ENCODE results near the gene KCNQ4.

KCNQ4 gene

GRCh38 chr1:40783001-40783905 lies at the start of gene KCNQ4:
Gene KCNQ4, plus strand, starts transcription at chr1:40783787. Its CDS starts 307 bp downstream, at chr1:40784094.
- DNase-seq, result no peak

GRCh38 chr1:40734882-40735628 lies 48.5 kb upstream of the KCNQ4 start:
- DNase-seq, result no peak

GRCh38 chr1:40736085-40736531 lies 47.5 kb upstream of the KCNQ4 start:
- DNase-seq, result peak; percentile 51

GRCh38 chr1:40738831-40739230 lies 44.8 kb upstream of the KCNQ4 start:
- DNase-seq, result no peak

GRCh38 chr1:40739455-40740008 lies 44.1 kb upstream of the KCNQ4 start:
- no peak for DNase-seq

- no peak for DNase-seq
Measured at GRCh38 chr1:40740039-40740996, 43.3 kb upstream of the KCNQ4 start.

- no peak for DNase-seq
Measured at GRCh38 chr1:40740997-40741736, 42.4 kb upstream of the KCNQ4 start.

- DNase-seq, result no peak
Measured at GRCh38 chr1:40742363-40743061, 41.1 kb upstream of the KCNQ4 start.

- no peak for DNase-seq
Measured at GRCh38 chr1:40743452-40743851, 40.1 kb upstream of the KCNQ4 start.

- DNase-seq, result no peak
Measured at GRCh38 chr1:40743860-40744259, 39.7 kb upstream of the KCNQ4 start.

GRCh38 chr1:40745176-40745575 lies 38.4 kb upstream of the KCNQ4 start:
- peak; percentile 65 for DNase-seq

- DNase-seq, result no peak
Measured at GRCh38 chr1:40746344-40747090, 37.1 kb upstream of the KCNQ4 start.

GRCh38 chr1:40748841-40749718 lies 34.5 kb upstream of the KCNQ4 start:
- DNase-seq, result no peak

GRCh38 chr1:40749817-40750216 lies 33.8 kb upstream of the KCNQ4 start:
- DNase-seq, result no peak

GRCh38 chr1:40750451-40750908 lies 33.1 kb upstream of the KCNQ4 start:
- DNase-seq, result no peak

GRCh38 chr1:40751802-40752201 lies 31.8 kb upstream of the KCNQ4 start:
- no peak for DNase-seq

GRCh38 chr1:40753142-40753882 lies 30.3 kb upstream of the KCNQ4 start:
- no peak for DNase-seq

- no peak for DNase-seq
Measured at GRCh38 chr1:40754201-40754600, 29.4 kb upstream of the KCNQ4 start.
